Measurements from ENCODE around the gene GAREM1. TPM values are rescaled to one million over a fixed set of nuclear protein-coding genes. Genes with fewer than 3 reads are reported as not detected.

Gene GAREM1
- total RNA-seq, 1 experiment from 2014 or later, result 4.7 TPM

- CTCF ChIA-PET, result interaction anchor here (0.6 kb wide), 1 partner anchor 64 kb away, joined by 4 read pairs; no protein-coding TSS in a partner anchor
Observed at GRCh38 chr18:32354518-32354917, 116.2 kb downstream of the GAREM1 start.

GRCh38 chr18:32353257-32353656 is 117.4 kb downstream of the GAREM1 start:
- DNase-seq (ENCODE audit: low read depth, low spot score), result no peak
- Histone ChIP-seq H3K27ac (ENCODE audit: low read length) (no peak overlapping the region), H3K36me3 (ENCODE audit: control insufficient read depth, insufficient read depth, low read length) (no peaks in the 10 kb centered on the region), H3K27me3 (ENCODE audit: control insufficient read depth, insufficient read depth, low read length) (no peaks in the 10 kb centered on the region), H3K4me3 (ENCODE audit: low read depth in 2 of 2, low read length in 2 of 2) (no peak overlapping the region), H3K4me1 (ENCODE audit: control insufficient read depth, insufficient read depth, low read length) (peaks cover 6% of the 10 kb centered on the region; the same call in 1 of the 2 replicates), H3K9me3 (ENCODE audit: control insufficient read depth, insufficient read depth, low read depth, low read length) (no peaks in the 10 kb centered on the region)
- intact Hi-C loops (cut with micrococcal nuclease; ENCODE audit: unreplicated experiment), result no loop called here
- CTCF ChIA-PET, result no interaction called here
- POLR2A ChIA-PET, result no interaction called here
- ATAC-seq, result no peak
- no peak for TF ChIP-seq REST (IDR thresholded peaks at IDR 0.05; ENCODE audit: insufficient read depth in 1 of 2, low read depth in 2 of 2, low read length in 1 of 2)
- TF ChIP-seq TCF7L2 (IDR thresholded peaks at IDR 0.05; ENCODE audit: low read depth, low read length), result no peak
- TF ChIP-seq CTCF (IDR thresholded peaks at IDR 0.05), result no peak
- TF ChIP-seq SIN3A (IDR thresholded peaks at IDR 0.05; ENCODE audit: borderline replicate concordance, insufficient read depth, low read depth, low read length), result no peak
- TF ChIP-seq POLR2AphosphoS5 (IDR thresholded peaks at IDR 0.05; ENCODE audit: low read depth, low read length), result no peak
- BruUV-seq (replicated peaks), result no TSS peak
- in situ Hi-C loops (cut with HindIII; ENCODE audit: low pct_unique_long_range_greater_than_20kb, low sequenced_read_pairs), result no loop called here

More at GRCh38 chr18:32354518-32354917, 116.2 kb downstream of the GAREM1 start:
- no TSS peak for BruUV-seq (replicated peaks)
- peaks cover 6% of the 10 kb centered on the region; the same call in 1 of the 2 replicates for H3K4me1 ChIP-seq (ENCODE audit: control insufficient read depth, insufficient read depth, low read length)
- in situ Hi-C loops (cut with HindIII; ENCODE audit: low pct_unique_long_range_greater_than_20kb, low sequenced_read_pairs), result no loop called here
- no peak overlapping the region for H3K4me3 ChIP-seq (ENCODE audit: low read depth in 2 of 2, low read length in 2 of 2)
- no peaks in the 10 kb centered on the region for H3K36me3 ChIP-seq (ENCODE audit: control insufficient read depth, insufficient read depth, low read length)
- intact Hi-C loops (cut with micrococcal nuclease; ENCODE audit: unreplicated experiment), result no loop called here
- H3K27ac ChIP-seq (ENCODE audit: low read length), result no peak overlapping the region
- no peak for ATAC-seq
- no peaks in the 10 kb centered on the region for H3K27me3 ChIP-seq (ENCODE audit: control insufficient read depth, insufficient read depth, low read length)
- POLR2A ChIA-PET, result no interaction called here
- DNase-seq (ENCODE audit: low read depth, low spot score), result no peak
- H3K9me3 ChIP-seq (ENCODE audit: control insufficient read depth, insufficient read depth, low read depth, low read length), result no peaks in the 10 kb centered on the region
- TF ChIP-seq SIN3A (IDR thresholded peaks at IDR 0.05; ENCODE audit: borderline replicate concordance, insufficient read depth, low read depth, low read length) (no peak), POLR2AphosphoS5 (IDR thresholded peaks at IDR 0.05; ENCODE audit: low read depth, low read length) (no peak), CTCF (IDR thresholded peaks at IDR 0.05) (no peak), REST (IDR thresholded peaks at IDR 0.05; ENCODE audit: insufficient read depth in 1 of 2, low read depth in 2 of 2, low read length in 1 of 2) (no peak), TCF7L2 (IDR thresholded peaks at IDR 0.05; ENCODE audit: low read depth, low read length) (no peak)

Measured in Panc1 (cell line).